HCT116 (cell line): ENCODE measurements around the gene SSNA1. TPM values are rescaled to one million over a fixed set of nuclear protein-coding genes. Genes with fewer than 3 reads are reported as not detected.

Experiments used
- ATAC-seq: fragments of 200-7000 bp; cut with Tn5 transposase; 2 replicates; pipeline ENCODE4 v1.9.1; 2020; ENCODE audit warnings: mild to moderate bottlenecking, moderate library complexity
- BruUV-seq: library from RNA; stranded (reverse); fragments of 400-500 nt; replicated peaks from 2 replicates; lab custom pipeline; 2021; lab: Mats Ljungman, UMichigan
- CTCF ChIA-PET: fragments of 300-600 bp; sonication (Branson Sonifier 250); formaldehyde crosslinking; loops from one replicate; lab custom pipeline; 2021; ENCODE audit warnings: antibody characterized with exemption; lab: Charles Lee
- POLR2A ChIA-PET: fragments of 300-600, 350-600 bp; sonication (Branson Sonifier 250); formaldehyde crosslinking; loops from one replicate; lab custom pipeline; 2021; ENCODE audit warnings: antibody characterized with exemption; lab: Charles Lee
- RAD21 ChIA-PET, 2 experiments: fragments of 300-600 bp; sonication (Branson Sonifier 250); formaldehyde crosslinking; loops; one replicate each; lab custom pipeline; 2023; ENCODE audit warnings: low total read pairs in 2 of 2; ENCODE audit not compliant: uncharacterized antibody in 2 of 2, unreplicated experiment in 2 of 2, low non-redundant PET in 1 of 2; lab: Charles Lee
- DNase-seq: peaks from one replicate; pipeline ENCODE4 v3.0.0-alpha.2; 2010; ENCODE audit warnings: low read depth, low spot score
- H2AFZ ChIP-seq: fragments of 200-600 bp; shearing (Covaris generic), sonication (generic); 2 replicates; pipeline ENCODE4 v1.6.1; 2017; ENCODE audit warnings: low read depth, mixed run types, mixed read lengths, antibody characterized with exemption, low read length; ENCODE audit not compliant: poor library complexity, severe bottlenecking
- H3K27ac ChIP-seq: 2 replicates; pipeline ENCODE4 v1.5.1; 2012; ENCODE audit warnings: low read depth, low read length
- H3K27me3 ChIP-seq: fragments of 200-600 bp; sonication (generic); 2 replicates; pipeline ENCODE4 v1.6.1; 2016; ENCODE audit warnings: mixed run types, low read length, mixed read lengths; ENCODE audit not compliant: insufficient read depth
- H3K36me3 ChIP-seq, 2 experiments: fragments of 200-500 bp in 1 of 2; fragments of 200-600 bp in 1 of 2; sonication (Bioruptor generic) in 1 of 2; sonication (generic) in 1 of 2; 2 replicates each; pipeline versions ENCODE4 v1.5.1 to v1.6.1; 2014 to 2016; ENCODE audit warnings: low read length in 2 of 2, inconsistent platforms in 1 of 2, mixed read lengths in 1 of 2, mixed run types in 1 of 2; ENCODE audit not compliant: insufficient read depth in 2 of 2, control insufficient read depth in 1 of 2
- H3K4me1 ChIP-seq, 2 experiments: fragments of 200-600 bp in 1 of 2; sonication (generic) in 1 of 2; 2 replicates each; pipeline versions ENCODE4 v1.5.1 to v1.6.1; 2012 to 2017; ENCODE audit warnings: low read length in 2 of 2, inconsistent platforms in 1 of 2, mild to moderate bottlenecking in 1 of 2, mixed read lengths in 1 of 2, mixed run types in 1 of 2, moderate library complexity in 1 of 2; ENCODE audit not compliant: insufficient read depth in 2 of 2, control insufficient read depth in 1 of 2
- H3K4me2 ChIP-seq: fragments of 200-600 bp; sonication (generic); 2 replicates; pipeline ENCODE4 v1.6.1; 2017; ENCODE audit warnings: mixed run types, low read length, mixed read lengths
- H3K4me3 ChIP-seq, 2 experiments: fragments of 200-600 bp in 1 of 2; sonication (generic) in 1 of 2; replicated peaks in 1 of 2; 2 replicates each; pipeline ENCODE4 v1.5.1; 2011 to 2016; ENCODE audit warnings: low read length in 2 of 2, control low read depth in 1 of 2, low read depth in 1 of 2, mild to moderate bottlenecking in 1 of 2, mixed read lengths in 1 of 2, mixed run types in 1 of 2
- H3K79me2 ChIP-seq: fragments of 200-600 bp; sonication (generic); 2 replicates; pipeline ENCODE4 v1.6.1; 2017; ENCODE audit warnings: mild to moderate bottlenecking, mixed run types, low read length, moderate library complexity, mixed read lengths; ENCODE audit not compliant: insufficient read depth
- H3K9ac ChIP-seq: fragments of 200-600 bp; sonication (generic); 2 replicates; pipeline ENCODE4 v1.6.1; 2016; ENCODE audit warnings: low read length, mixed read lengths
- H3K9me2 ChIP-seq: fragments of 200-600 bp; sonication (generic), shearing (Covaris generic); 2 replicates; pipeline ENCODE4 v1.6.1; 2017; ENCODE audit warnings: mixed run types, mild to moderate bottlenecking, moderate library complexity; ENCODE audit not compliant: insufficient read depth
- H3K9me3 ChIP-seq, 2 experiments: fragments of 200-500 bp in 1 of 2; fragments of 200-600 bp in 1 of 2; sonication (Bioruptor generic) in 1 of 2; sonication (generic) in 1 of 2; 2 replicates each; pipeline ENCODE4 v1.6.1; 2014 to 2017; ENCODE audit warnings: low read length in 2 of 2, mixed read lengths in 2 of 2, inconsistent platforms in 1 of 2, low read depth in 1 of 2, mild to moderate bottlenecking in 1 of 2, mixed run types in 1 of 2, moderate library complexity in 1 of 2; ENCODE audit not compliant: control insufficient read depth in 1 of 2, insufficient read depth in 1 of 2
- H4K20me1 ChIP-seq: fragments of 200-600 bp; sonication (generic), shearing (Covaris generic); 2 replicates; pipeline ENCODE4 v1.6.1; 2017; ENCODE audit warnings: mixed run types, mild to moderate bottlenecking, moderate library complexity; ENCODE audit not compliant: insufficient read depth
- ATF3 ChIP-seq: IDR thresholded peaks from 2 replicates; pipeline ENCODE4 v1.6.1; 2012
- CBX3 ChIP-seq: IDR thresholded peaks from 2 replicates; pipeline ENCODE4 v1.6.1; 2012; ENCODE audit warnings: low read depth
- CEBPB ChIP-seq: IDR thresholded peaks from 2 replicates; pipeline ENCODE4 v1.6.1; 2012; ENCODE audit warnings: low read depth
- CTCF ChIP-seq, 3 experiments: fragments of 200-600 bp in 1 of 3; sonication (generic) in 1 of 3; IDR thresholded peaks in 2 of 3; conservative IDR thresholded peaks in 1 of 3; 2 replicates each; pipeline ENCODE4 v1.5.1; 2012 to 2017; ENCODE audit warnings: low read depth in 2 of 3, low read length in 2 of 3, antibody characterized with exemption in 1 of 3, borderline replicate concordance in 1 of 3, control low read depth in 1 of 3, mild to moderate bottlenecking in 1 of 3, mixed read lengths in 1 of 3, mixed run types in 1 of 3, moderate library complexity in 1 of 3; ENCODE audit not compliant: insufficient read depth in 1 of 3
- EGR1 ChIP-seq: IDR thresholded peaks from 2 replicates; pipeline ENCODE4 v1.6.1; 2012; ENCODE audit warnings: low read depth
- ELF1 ChIP-seq: IDR thresholded peaks from 2 replicates; pipeline ENCODE4 v1.6.1; 2012; ENCODE audit warnings: low read depth, borderline replicate concordance
- EZH2phosphoT487 ChIP-seq: fragments of 200-600 bp; IDR thresholded peaks from 2 replicates; pipeline ENCODE4 v1.6.1; 2018; ENCODE audit warnings: antibody characterized with exemption, borderline replicate concordance
- FOSL1 ChIP-seq: IDR thresholded peaks from 2 replicates; pipeline ENCODE4 v1.6.1; 2012; ENCODE audit warnings: low read depth
- JUND ChIP-seq: IDR thresholded peaks from 2 replicates; pipeline ENCODE4 v1.6.1; 2012
- MAX ChIP-seq: IDR thresholded peaks from 2 replicates; pipeline ENCODE4 v1.6.1; 2012
- POLR2AphosphoS5 ChIP-seq: IDR thresholded peaks from 2 replicates; pipeline ENCODE4 v1.6.1; 2011; ENCODE audit warnings: mild to moderate bottlenecking, low read depth, low read length, moderate library complexity
- RAD21 ChIP-seq: IDR thresholded peaks from 2 replicates; pipeline ENCODE4 v1.6.1; 2012; ENCODE audit warnings: low read depth, mild to moderate bottlenecking
- REST ChIP-seq: IDR thresholded peaks from 2 replicates; pipeline ENCODE4 v1.6.1; 2012; ENCODE audit warnings: low read depth
- SRF ChIP-seq: IDR thresholded peaks from 2 replicates; pipeline ENCODE4 v1.6.1; 2012; ENCODE audit warnings: low read depth
- TCF7L2 ChIP-seq: IDR thresholded peaks from 2 replicates; pipeline ENCODE4 v1.7.0; 2011; ENCODE audit warnings: borderline replicate concordance, inconsistent platforms; ENCODE audit not compliant: insufficient read depth, insufficient read length; ENCODE audit errors: extremely low read depth
- YY1 ChIP-seq: IDR thresholded peaks from 2 replicates; pipeline ENCODE4 v1.6.1; 2011; ENCODE audit warnings: low read length, low read depth, moderate library complexity, mild to moderate bottlenecking; ENCODE audit not compliant: insufficient replicate concordance; ENCODE audit errors: extremely low read depth
- ZBTB33 ChIP-seq: IDR thresholded peaks from 2 replicates; pipeline ENCODE4 v1.6.1; 2011; ENCODE audit warnings: mild to moderate bottlenecking, low read length, moderate library complexity; ENCODE audit not compliant: insufficient replicate concordance; ENCODE audit errors: extremely low read depth
- ZNF274 ChIP-seq: fragments of 200-500 bp; sonication (Bioruptor generic); IDR thresholded peaks from 2 replicates; pipeline ENCODE4 v1.6.1; 2014; ENCODE audit warnings: mild to moderate bottlenecking, low read depth, low read length, inconsistent platforms
- intact Hi-C: fragments of 100-400 bp; cut with micrococcal nuclease; formaldehyde crosslinking; loops from 2 replicates; pipeline ENCODE4 v1.10.0; 2022
- total RNA-seq: library from RNA; stranded (reverse); gene quantifications from one replicate; pipeline ENCODE4 v1.2.1, GENCODE V29; 2021; ENCODE audit not compliant: unreplicated experiment

SSNA1 gene
- total RNA-seq, 1 experiment from 2014 or later: 84.7 TPM

- H3K4me1 ChIP-seq: peaks cover 44 to 72% of the 10 kb centered on the region in 2 experiments
- no peak for TF ChIP-seq POLR2AphosphoS5
- no peak for TF ChIP-seq JUND
- TF ChIP-seq EGR1: no peak
- TF ChIP-seq CEBPB: no peak
- TF ChIP-seq RAD21: no peak
- TF ChIP-seq REST: no peak
- TF ChIP-seq MAX: no peak
- no peak for TF ChIP-seq ATF3
- TF ChIP-seq YY1: no peak
- no peak for TF ChIP-seq CTCF (IDR thresholded peaks at IDR 0.05 in 2 of 3, conservative IDR thresholded peaks at IDR 0.05 in 1 of 3; ENCODE audit: borderline replicate concordance in 1 of 3, insufficient read depth in 1 of 3, low read depth in 2 of 3, low read length in 2 of 3)
- no peak for TF ChIP-seq ZBTB33
- no peak for TF ChIP-seq FOSL1
- no peak for TF ChIP-seq CBX3
- TF ChIP-seq ELF1: no peak
- no peak for TF ChIP-seq ZNF274
- no peak for TF ChIP-seq EZH2phosphoT487
- no peak for TF ChIP-seq TCF7L2
- TF ChIP-seq SRF: no peak
Observed at GRCh38 chr9:137225699-137226331, 37.3 kb downstream of the SSNA1 start.

More at GRCh38 chr9:137225699-137226331, 37.3 kb downstream of the SSNA1 start:
- H3K36me3 ChIP-seq: no peaks in the 10 kb centered on the region
- H3K9ac ChIP-seq: peak overlapping the region; percentile 97
- no peak for DNase-seq
- RAD21 ChIA-PET: interaction anchor here (1.8 to 1.9 kb wide), 2 partner anchors 37 kb away, joined by 7 to 9 read pairs; partner anchors contain the start of genes ANAPC2 (in 2 of the 2) and SSNA1 (in 2 of the 2)
- H3K9me3 ChIP-seq: no peaks in the 10 kb centered on the region
- peak overlapping the region; percentile 99 for H3K4me2 ChIP-seq
- H3K79me2 ChIP-seq: no peaks in the 10 kb centered on the region
- no peak overlapping the region for H3K4me3 ChIP-seq
- H3K27me3 ChIP-seq: no peaks in the 10 kb centered on the region
- peak overlapping the region; percentile 88 for H3K27ac ChIP-seq
- POLR2A ChIA-PET: interaction anchor here (1.1 to 2.5 kb wide), 6 partner anchors 9 to 63 kb away, joined by 3 to 16 read pairs (median 6); partner anchors contain the start of genes ANAPC2, SSNA1, TPRN and TUBB4B
- H4K20me1 ChIP-seq: no peaks in the 10 kb centered on the region
- ATAC-seq: no peak
- CTCF ChIA-PET: interaction anchor here (1.2 to 4.7 kb wide), 6 partner anchors 12 to 197 kb away, joined by 4 to 43 read pairs (median 14); partner anchors contain the start of genes ANAPC2 and SSNA1
- BruUV-seq: no TSS peak
- H2AFZ ChIP-seq: no peak overlapping the region
- H3K9me2 ChIP-seq: no peaks in the 10 kb centered on the region
- intact Hi-C loops: loop anchor here (5.0 to 10.0 kb wide), 3 partner anchors 39 to 441 kb away; partner anchors contain the start of genes ANAPC2, NPDC1 and SSNA1
